Karpas-422 (cell line): ENCODE data around the gene SHB. TPM values are rescaled to one million over a fixed set of nuclear protein-coding genes. Genes with fewer than 3 reads are reported as not detected.
A peak's percentile ranks its signal among the peaks of the same experiment; 100 is the strongest.

Experiments used
- DNase-seq: peaks from one replicate; pipeline ENCODE4 v3.0.0-alpha.2; 2015
- H2AFZ ChIP-seq: fragments of 200-600 bp; sonication (generic); 2 replicates; pipeline ENCODE4 v1.6.1; 2014; ENCODE audit warnings: antibody characterized with exemption, low read length, mixed read lengths
- H3K27ac ChIP-seq: fragments of 200-600 bp; sonication (generic); 2 replicates; pipeline ENCODE4 v1.5.1; 2014; ENCODE audit warnings: mild to moderate bottlenecking, low read length, moderate library complexity
- H3K27me3 ChIP-seq: fragments of 200-600 bp; sonication (generic); 2 replicates; pipeline ENCODE4 v1.6.1; 2014; ENCODE audit warnings: low read length, mixed read lengths
- H3K36me3 ChIP-seq: fragments of 200-600 bp; sonication (generic); 2 replicates; pipeline ENCODE4 v1.6.1; 2014; ENCODE audit warnings: low read length, mixed read lengths; ENCODE audit not compliant: insufficient read depth
- H3K4me1 ChIP-seq: fragments of 200-600 bp; sonication (generic); 2 replicates; pipeline ENCODE4 v1.6.1; 2014; ENCODE audit warnings: mild to moderate bottlenecking, low read length, mixed read lengths
- H3K4me2 ChIP-seq: fragments of 200-600 bp; sonication (generic); 2 replicates; pipeline ENCODE4 v1.6.1; 2014; ENCODE audit warnings: low read length, low read depth, mild to moderate bottlenecking; ENCODE audit not compliant: poor library complexity, severe bottlenecking
- H3K4me3 ChIP-seq: fragments of 200-600 bp; sonication (generic); 2 replicates; pipeline ENCODE4 v1.5.1; 2014; ENCODE audit warnings: mild to moderate bottlenecking, antibody characterized with exemption, low read length, mixed read lengths
- H3K79me2 ChIP-seq: fragments of 200-600 bp; sonication (generic); 2 replicates; pipeline ENCODE4 v1.6.1; 2014; ENCODE audit warnings: mild to moderate bottlenecking, low read length, mixed read lengths
- H3K9ac ChIP-seq: fragments of 200-600 bp; sonication (generic); 2 replicates; pipeline ENCODE4 v1.6.0; 2014; ENCODE audit warnings: low read length
- H3K9me2 ChIP-seq: fragments of 200-600 bp; sonication (generic), shearing (Covaris generic); replicated peaks from 2 replicates; pipeline ENCODE4 v1.6.0; 2014; ENCODE audit warnings: mild to moderate bottlenecking, low read length, moderate library complexity; ENCODE audit not compliant: insufficient read depth
- H3K9me3 ChIP-seq: fragments of 300-700, 200-600 bp; sonication (generic); 2 replicates; pipeline ENCODE4 v1.6.1; 2014; ENCODE audit warnings: low read length, mixed read lengths
- H4K20me1 ChIP-seq: fragments of 200-600 bp; sonication (generic); 2 replicates; pipeline ENCODE4 v1.6.1; 2014; ENCODE audit warnings: mild to moderate bottlenecking, antibody characterized with exemption, low read length, low read depth; ENCODE audit not compliant: insufficient read depth
- total RNA-seq: library from RNA; depleted of rRNA; stranded (reverse); fragments of >200 nt; shearing (Covaris generic); gene quantifications from 2 replicates; pipeline ENCODE4 v1.2.3, GENCODE V29; 2014; ENCODE audit warnings: low replicate concordance

Gene SHB
- total RNA-seq, 1 experiment from 2014 or later: 27.1 TPM

- H3K4me1 ChIP-seq: peaks cover 16% of the 10 kb centered on the region
- no peak overlapping the region for H3K27ac ChIP-seq
- no peaks in the 10 kb centered on the region for H4K20me1 ChIP-seq
- H3K36me3 ChIP-seq: no peaks in the 10 kb centered on the region
- no peak overlapping the region for H3K4me3 ChIP-seq
- no peak overlapping the region for H3K4me2 ChIP-seq
- no peaks in the 10 kb centered on the region for H3K27me3 ChIP-seq
- H3K9me3 ChIP-seq: no peaks in the 10 kb centered on the region
- H3K79me2 ChIP-seq: no peaks in the 10 kb centered on the region
- H3K9me2 ChIP-seq: no peaks in the 10 kb centered on the region
- no peak for DNase-seq
- H3K9ac ChIP-seq: no peak overlapping the region
- H2AFZ ChIP-seq: no peak overlapping the region
These were observed 15.0 kb upstream of the SHB start for GRCh38 chr9:38083858-38084555.

GRCh38 chr9:38082446-38083287 is 13.6 kb upstream of the SHB start:
- H3K9ac ChIP-seq: no peak overlapping the region
- H3K27ac ChIP-seq: no peak overlapping the region
- H3K36me3 ChIP-seq: no peaks in the 10 kb centered on the region
- no peak overlapping the region for H3K4me2 ChIP-seq
- DNase-seq: no peak
- no peaks in the 10 kb centered on the region for H3K79me2 ChIP-seq
- H3K4me3 ChIP-seq: no peak overlapping the region
- no peaks in the 10 kb centered on the region for H3K9me3 ChIP-seq
- peaks cover 10% of the 10 kb centered on the region for H3K4me1 ChIP-seq
- no peak overlapping the region for H2AFZ ChIP-seq
- no peaks in the 10 kb centered on the region for H3K9me2 ChIP-seq
- H3K27me3 ChIP-seq: no peaks in the 10 kb centered on the region
- no peaks in the 10 kb centered on the region for H4K20me1 ChIP-seq

- no peaks in the 10 kb centered on the region for H3K9me2 ChIP-seq
- no peak for DNase-seq
- no peak overlapping the region for H2AFZ ChIP-seq
- no peak overlapping the region for H3K9ac ChIP-seq
- no peak overlapping the region for H3K4me2 ChIP-seq
- H3K4me1 ChIP-seq: peaks cover 10% of the 10 kb centered on the region
- H3K27ac ChIP-seq: no peak overlapping the region
- no peaks in the 10 kb centered on the region for H3K79me2 ChIP-seq
- H4K20me1 ChIP-seq: no peaks in the 10 kb centered on the region
- H3K9me3 ChIP-seq: no peaks in the 10 kb centered on the region
- no peaks in the 10 kb centered on the region for H3K27me3 ChIP-seq
- H3K4me3 ChIP-seq: no peak overlapping the region
- H3K36me3 ChIP-seq: no peaks in the 10 kb centered on the region
These were observed 12.5 kb upstream of the SHB start for GRCh38 chr9:38081356-38082108.

GRCh38 chr9:38079461-38080031 is 10.5 kb upstream of the SHB start:
- Histone ChIP-seq H3K36me3 (no peaks in the 10 kb centered on the region), H3K9me3 (no peaks in the 10 kb centered on the region), H3K27ac (no peak overlapping the region), H3K9ac (no peak overlapping the region), H2AFZ (no peak overlapping the region), H3K9me2 (no peaks in the 10 kb centered on the region), H3K4me1 (peaks cover 12% of the 10 kb centered on the region), H4K20me1 (no peaks in the 10 kb centered on the region), H3K4me3 (no peak overlapping the region), H3K4me2 (no peak overlapping the region), H3K27me3 (no peaks in the 10 kb centered on the region), H3K79me2 (no peaks in the 10 kb centered on the region)
- DNase-seq: no peak

GRCh38 chr9:38075272-38075671 is 6.2 kb upstream of the SHB start:
- H3K9ac ChIP-seq: no peak overlapping the region
- H3K4me3 ChIP-seq: no peak overlapping the region
- no peak overlapping the region for H3K27ac ChIP-seq
- no peaks in the 10 kb centered on the region for H3K27me3 ChIP-seq
- H3K36me3 ChIP-seq: no peaks in the 10 kb centered on the region
- H3K9me3 ChIP-seq: no peaks in the 10 kb centered on the region
- DNase-seq: no peak
- peaks cover 13% of the 10 kb centered on the region for H3K4me1 ChIP-seq
- no peak overlapping the region for H2AFZ ChIP-seq
- no peaks in the 10 kb centered on the region for H3K9me2 ChIP-seq
- no peaks in the 10 kb centered on the region for H3K79me2 ChIP-seq
- H4K20me1 ChIP-seq: no peaks in the 10 kb centered on the region
- no peak overlapping the region for H3K4me2 ChIP-seq

- H4K20me1 ChIP-seq: no peaks in the 10 kb centered on the region
- H3K4me2 ChIP-seq: no peak overlapping the region
These were observed 5.5 kb upstream of the SHB start for GRCh38 chr9:38074441-38074961.

GRCh38 chr9:38073882-38074281 is 4.9 kb upstream of the SHB start:
- no peak for DNase-seq
- Histone ChIP-seq H2AFZ (no peak overlapping the region), H3K9me3 (no peaks in the 10 kb centered on the region), H3K36me3 (no peaks in the 10 kb centered on the region), H3K9me2 (no peaks in the 10 kb centered on the region), H3K4me3 (no peak overlapping the region), H3K4me1 (peaks cover 18% of the 10 kb centered on the region), H3K27me3 (no peaks in the 10 kb centered on the region), H3K9ac (no peak overlapping the region), H3K27ac (no peak overlapping the region), H4K20me1 (no peaks in the 10 kb centered on the region), H3K4me2 (no peak overlapping the region), H3K79me2 (no peaks in the 10 kb centered on the region)

More at GRCh38 chr9:38074441-38074961, 5.5 kb upstream of the SHB start:
- Histone ChIP-seq H3K9me3 (no peaks in the 10 kb centered on the region), H3K27ac (no peak overlapping the region), H3K9me2 (no peaks in the 10 kb centered on the region), H3K27me3 (no peaks in the 10 kb centered on the region), H3K9ac (no peak overlapping the region), H3K79me2 (no peaks in the 10 kb centered on the region), H3K4me3 (no peak overlapping the region), H2AFZ (no peak overlapping the region), H3K36me3 (no peaks in the 10 kb centered on the region), H3K4me1 (peaks cover 16% of the 10 kb centered on the region)
- DNase-seq: peak; percentile 42
